Measurements from ENCODE around the gene LAMA5. TPM values are rescaled to one million over a fixed set of nuclear protein-coding genes. Genes with fewer than 3 reads are reported as not detected.

LAMA5 gene
- total RNA-seq, 2 experiments from 2014 or later, result 0.16 to 0.78 TPM

- no peak for TF ChIP-seq CTCF (IDR thresholded peaks at IDR 0.05)
- no peaks in the 10 kb centered on the region for H3K27me3 Mint-ChIP-seq
- H3K27me3 ChIP-seq (ENCODE audit: control insufficient read depth in 1 of 2, insufficient read depth in 2 of 2, low read length in 2 of 2), result peaks cover 5 to 8% of the 10 kb centered on the region in 2 experiments
- no peaks in the 10 kb centered on the region for H3K4me1 ChIP-seq (ENCODE audit: insufficient read depth, low read length)
- intact Hi-C loops (cut with DNase I, micrococcal nuclease), result no loop called here
- peaks cover 0 to 7% of the 10 kb centered on the region in 2 experiments for H3K9me3 ChIP-seq (ENCODE audit: control insufficient read depth in 1 of 2, insufficient read depth in 1 of 2, low read length in 2 of 2)
- ATAC-seq (ENCODE audit: poor library complexity), result no peak
- ChIA-PET CTCF (no interaction called here), POLR2A (no interaction called here)
- DNase-seq, result no peak
- H3K4me1 Mint-ChIP-seq (ENCODE audit: low read depth), result no peaks in the 10 kb centered on the region
- H3K4me3 ChIP-seq (ENCODE audit: low read length), result no peak overlapping the region
- H3K36me3 ChIP-seq (ENCODE audit: insufficient read depth, low read length), result no peaks in the 10 kb centered on the region
- no peak overlapping the region for H3K4me3 Mint-ChIP-seq
- no peak overlapping the region for H3K27ac ChIP-seq (ENCODE audit: low read depth in 1 of 2, low read length in 2 of 2)
- H3K9me3 Mint-ChIP-seq, result no peaks in the 10 kb centered on the region
- H3K36me3 Mint-ChIP-seq (ENCODE audit: low read depth), result no peaks in the 10 kb centered on the region
- H3K27ac Mint-ChIP-seq, result no peak overlapping the region
Measured at GRCh38 chr20:62354811-62355341, 12.2 kb downstream of the LAMA5 start.

GRCh38 chr20:62354031-62354808 is 12.9 kb downstream of the LAMA5 start:
- POLR2A ChIA-PET, result no interaction called here

GRCh38 chr20:62353289-62354030 is 13.7 kb downstream of the LAMA5 start:
- no peak overlapping the region for H3K27ac ChIP-seq (ENCODE audit: low read depth in 1 of 2, low read length in 2 of 2)
- ATAC-seq (ENCODE audit: poor library complexity) (no peak), DNase-seq (no peak)
- H3K4me3 ChIP-seq (ENCODE audit: low read length), result no peak overlapping the region
- H3K27ac Mint-ChIP-seq, result no peak overlapping the region
- H3K4me3 Mint-ChIP-seq, result no peak overlapping the region
- H3K4me1 Mint-ChIP-seq (ENCODE audit: low read depth), result no peaks in the 10 kb centered on the region
- no peaks in the 10 kb centered on the region for H3K36me3 Mint-ChIP-seq (ENCODE audit: low read depth)
- intact Hi-C loops (cut with DNase I, micrococcal nuclease), result no loop called here
- peaks cover 5 to 8% of the 10 kb centered on the region in 2 experiments for H3K27me3 ChIP-seq (ENCODE audit: control insufficient read depth in 1 of 2, insufficient read depth in 2 of 2, low read length in 2 of 2)
- no peaks in the 10 kb centered on the region for H3K4me1 ChIP-seq (ENCODE audit: insufficient read depth, low read length)
- H3K9me3 ChIP-seq (ENCODE audit: control insufficient read depth in 1 of 2, insufficient read depth in 1 of 2, low read length in 2 of 2), result peaks cover 0 to 6% of the 10 kb centered on the region in 2 experiments
- no peaks in the 10 kb centered on the region for H3K27me3 Mint-ChIP-seq
- ChIA-PET POLR2A (no interaction called here), CTCF (no interaction called here)
- no peak for TF ChIP-seq CTCF (IDR thresholded peaks at IDR 0.05)
- H3K36me3 ChIP-seq (ENCODE audit: insufficient read depth, low read length), result no peaks in the 10 kb centered on the region
- peaks cover 3% of the 10 kb centered on the region for H3K9me3 Mint-ChIP-seq

More at GRCh38 chr20:62354031-62354808, 12.9 kb downstream of the LAMA5 start:
- Histone ChIP-seq H3K4me3 (ENCODE audit: low read length) (no peak overlapping the region), H3K9me3 (ENCODE audit: control insufficient read depth in 1 of 2, insufficient read depth in 1 of 2, low read length in 2 of 2) (peaks cover 0 to 6% of the 10 kb centered on the region in 2 experiments), H3K27me3 (ENCODE audit: control insufficient read depth in 1 of 2, insufficient read depth in 2 of 2, low read length in 2 of 2) (peaks cover 5 to 8% of the 10 kb centered on the region in 2 experiments), H3K27ac (ENCODE audit: low read depth in 1 of 2, low read length in 2 of 2) (no peak overlapping the region), H3K36me3 (ENCODE audit: insufficient read depth, low read length) (no peaks in the 10 kb centered on the region), H3K4me1 (ENCODE audit: insufficient read depth, low read length) (no peaks in the 10 kb centered on the region)
- Mint-ChIP-seq H3K9me3 (no peaks in the 10 kb centered on the region), H3K4me3 (no peak overlapping the region), H3K4me1 (ENCODE audit: low read depth) (no peaks in the 10 kb centered on the region), H3K36me3 (ENCODE audit: low read depth) (no peaks in the 10 kb centered on the region), H3K27ac (no peak overlapping the region), H3K27me3 (no peaks in the 10 kb centered on the region)
- CTCF ChIA-PET, result no interaction called here
- intact Hi-C loops (cut with DNase I, micrococcal nuclease), result no loop called here
- no peak for ATAC-seq (ENCODE audit: poor library complexity)
- no peak for TF ChIP-seq CTCF (IDR thresholded peaks at IDR 0.05)
- no peak for DNase-seq
